GM18870 (cell line): Measurements from ENCODE around the gene RPRD2.

Source experiments
- ATAC-seq: cut with Tn5 transposase; IDR thresholded peaks from one replicate; pipeline ENCODE4 v1.9.1; 2021; ENCODE audit warnings: moderate library complexity; ENCODE audit not compliant: unreplicated experiment

Gene RPRD2

GRCh38 chr1:150513351-150513791, 149.4 kb downstream of the RPRD2 start:
- ATAC-seq = no peak

- ATAC-seq = no peak
Observed at GRCh38 chr1:150514260-150514659, 150.3 kb downstream of the RPRD2 start.

GRCh38 chr1:150514913-150515327, 151.0 kb downstream of the RPRD2 start:
- no peak for ATAC-seq

GRCh38 chr1:150515328-150516049, 151.5 kb downstream of the RPRD2 start, which contains the start of gene FALEC:
TSS of gene FALEC (plus strand) at chr1:150515752.
- peak; percentile 84 for ATAC-seq

- no peak for ATAC-seq
Observed at GRCh38 chr1:150516050-150516591, 152.2 kb downstream of the RPRD2 start.

- no peak for ATAC-seq
Observed at GRCh38 chr1:150516616-150517015, 152.7 kb downstream of the RPRD2 start.

GRCh38 chr1:150521196-150521968, 157.4 kb downstream of the RPRD2 start:
- no peak for ATAC-seq

- no peak for ATAC-seq
Observed at GRCh38 chr1:150525348-150525747, 161.4 kb downstream of the RPRD2 start.
